Measurements from ENCODE around the gene SLC41A3.
"Not testable (repeated sequence)": the region's sequence is repeated elsewhere in the genome, so short reads cannot be mapped to it uniquely, and the experiment has no call there.

The SLC41A3 gene

GRCh38 chr3:125990253-125990970 lies 93.5 kb downstream of the SLC41A3 start:
- no peak for TF ChIP-seq CTCF (IDR thresholded peaks at IDR 0.05; ENCODE audit: low read depth, low read length)
- DNase-seq (ENCODE audit: low read depth, low spot score) = peak; percentile 94
- H3K4me3 ChIP-seq (ENCODE audit: low read depth, low read length) = peak overlapping the region; percentile 77
- in situ Hi-C loops (cut with HindIII; ENCODE audit: low sequenced_read_pairs) = no loop called here

GRCh38 chr3:125984951-125985350 lies 99.0 kb downstream of the SLC41A3 start:
- in situ Hi-C loops (cut with HindIII; ENCODE audit: low sequenced_read_pairs); H3K4me3 ChIP-seq (ENCODE audit: low read depth, low read length); DNase-seq (ENCODE audit: low read depth, low spot score): not testable (repeated sequence)

- in situ Hi-C loops (cut with HindIII; ENCODE audit: low sequenced_read_pairs); H3K4me3 ChIP-seq (ENCODE audit: low read depth, low read length); DNase-seq (ENCODE audit: low read depth, low spot score): not testable (repeated sequence)
Measured at GRCh38 chr3:125977104-125977503, 106.8 kb downstream of the SLC41A3 start.

GRCh38 chr3:125976003-125976390 lies 107.9 kb downstream of the SLC41A3 start:
- H3K4me3 ChIP-seq (ENCODE audit: low read depth, low read length); in situ Hi-C loops (cut with HindIII; ENCODE audit: low sequenced_read_pairs); DNase-seq (ENCODE audit: low read depth, low spot score): not testable (repeated sequence)

GRCh38 chr3:125975245-125976002 lies 108.5 kb downstream of the SLC41A3 start:
- in situ Hi-C loops (cut with HindIII; ENCODE audit: low sequenced_read_pairs); H3K4me3 ChIP-seq (ENCODE audit: low read depth, low read length); DNase-seq (ENCODE audit: low read depth, low spot score): not testable (repeated sequence)

GRCh38 chr3:125971997-125972944 lies 111.7 kb downstream of the SLC41A3 start:
- peak overlapping the region; percentile 17 for H3K4me3 ChIP-seq (ENCODE audit: low read depth, low read length)
- DNase-seq (ENCODE audit: low read depth, low spot score) = peak; percentile 9
- peak; percentile 65 for TF ChIP-seq CTCF (IDR thresholded peaks at IDR 0.05; ENCODE audit: low read depth, low read length)
- in situ Hi-C loops (cut with HindIII; ENCODE audit: low sequenced_read_pairs) = not testable (repeated sequence)

GRCh38 chr3:125968701-125969592 lies 115.0 kb downstream of the SLC41A3 start, which contains the start of gene ROPN1B:
Gene ROPN1B, plus strand, starts transcription at chr3:125969178. Its CDS starts 2,877 bp downstream, at chr3:125972055.
- H3K4me3 ChIP-seq (ENCODE audit: low read depth, low read length); DNase-seq (ENCODE audit: low read depth, low spot score); in situ Hi-C loops (cut with HindIII; ENCODE audit: low sequenced_read_pairs): not testable (repeated sequence)

GRCh38 chr3:125968121-125968520 lies 115.8 kb downstream of the SLC41A3 start:
- H3K4me3 ChIP-seq (ENCODE audit: low read depth, low read length); in situ Hi-C loops (cut with HindIII; ENCODE audit: low sequenced_read_pairs); DNase-seq (ENCODE audit: low read depth, low spot score): not testable (repeated sequence)

- in situ Hi-C loops (cut with HindIII; ENCODE audit: low sequenced_read_pairs) = no loop called here
- H3K4me3 ChIP-seq (ENCODE audit: low read depth, low read length) = no peak overlapping the region
- DNase-seq (ENCODE audit: low read depth, low spot score) = no peak
- TF ChIP-seq CTCF (IDR thresholded peaks at IDR 0.05; ENCODE audit: low read depth, low read length) = no peak
Measured at GRCh38 chr3:125967156-125967555, 116.8 kb downstream of the SLC41A3 start.
